Measurements from ENCODE around the gene F12.

DNA sequence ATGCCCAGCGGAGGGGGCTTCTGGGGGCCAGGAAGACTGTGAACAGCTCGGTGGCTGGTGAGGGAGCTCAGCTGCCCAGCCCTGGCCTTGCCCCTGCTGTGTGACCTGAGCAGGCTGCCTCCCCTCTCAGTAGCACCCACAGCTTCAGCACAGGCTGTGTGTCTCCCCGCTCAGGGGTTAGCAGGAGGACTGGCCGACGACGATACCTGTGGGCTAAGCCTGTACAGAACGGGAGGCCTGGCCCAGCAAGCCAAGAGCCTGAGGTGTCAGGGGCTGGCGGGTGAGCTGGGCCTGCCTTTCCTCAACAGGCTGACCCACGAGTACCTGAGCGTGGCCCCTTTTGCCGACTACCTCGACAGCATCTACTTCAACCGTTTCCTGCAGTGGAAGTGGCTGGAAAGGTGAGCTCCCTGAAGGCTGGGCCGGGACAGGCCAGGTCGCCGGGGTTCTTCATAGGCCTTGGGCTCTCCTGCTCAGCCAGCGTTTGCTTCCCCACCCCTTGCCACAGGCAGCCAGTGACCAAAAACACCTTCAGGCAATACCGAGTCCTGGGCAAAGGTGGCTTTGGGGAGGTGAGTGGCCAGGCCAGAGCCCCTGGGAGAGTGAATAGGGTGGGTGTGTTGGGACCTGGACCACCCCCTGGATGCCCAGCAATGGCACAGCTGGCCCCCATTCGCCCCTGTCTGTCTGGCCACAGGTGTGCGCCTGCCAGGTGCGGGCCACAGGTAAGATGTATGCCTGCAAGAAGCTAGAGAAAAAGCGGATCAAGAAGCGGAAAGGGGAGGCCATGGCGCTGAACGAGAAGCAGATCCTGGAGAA lies 23.7 kb upstream of the F12 start:
- TF ChIP-seq, protein P1, sequence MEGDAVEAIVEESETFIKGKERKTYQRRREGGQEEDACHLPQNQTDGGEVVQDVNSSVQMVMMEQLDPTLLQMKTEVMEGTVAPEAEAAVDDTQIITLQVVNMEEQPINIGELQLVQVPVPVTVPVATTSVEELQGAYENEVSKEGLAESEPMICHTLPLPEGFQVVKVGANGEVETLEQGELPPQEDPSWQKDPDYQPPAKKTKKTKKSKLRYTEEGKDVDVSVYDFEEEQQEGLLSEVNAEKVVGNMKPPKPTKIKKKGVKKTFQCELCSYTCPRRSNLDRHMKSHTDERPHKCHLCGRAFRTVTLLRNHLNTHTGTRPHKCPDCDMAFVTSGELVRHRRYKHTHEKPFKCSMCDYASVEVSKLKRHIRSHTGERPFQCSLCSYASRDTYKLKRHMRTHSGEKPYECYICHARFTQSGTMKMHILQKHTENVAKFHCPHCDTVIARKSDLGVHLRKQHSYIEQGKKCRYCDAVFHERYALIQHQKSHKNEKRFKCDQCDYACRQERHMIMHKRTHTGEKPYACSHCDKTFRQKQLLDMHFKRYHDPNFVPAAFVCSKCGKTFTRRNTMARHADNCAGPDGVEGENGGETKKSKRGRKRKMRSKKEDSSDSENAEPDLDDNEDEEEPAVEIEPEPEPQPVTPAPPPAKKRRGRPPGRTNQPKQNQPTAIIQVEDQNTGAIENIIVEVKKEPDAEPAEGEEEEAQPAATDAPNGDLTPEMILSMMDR (IDR thresholded peaks at IDR 0.05): no peak
- no peak for TF ChIP-seq EZH2phosphoT487 (IDR thresholded peaks at IDR 0.05)

Data from neural progenitor cell (in vitro differentiated cells).